GM18508 (cell line): ENCODE measurements around the gene RBP2.
A peak's percentile ranks its signal among the peaks of the same experiment; 100 is the strongest.
"Not testable (repeated sequence)": the region's sequence is repeated elsewhere in the genome, so short reads cannot be mapped to it uniquely, and the experiment has no call there.

Experiments
- ATAC-seq: cut with Tn5 transposase; IDR thresholded peaks from one replicate; pipeline ENCODE4 v1.9.1; 2021; ENCODE audit warnings: moderate number of reproducible peaks; ENCODE audit not compliant: insufficient read depth, unreplicated experiment

RBP2 gene

DNA sequence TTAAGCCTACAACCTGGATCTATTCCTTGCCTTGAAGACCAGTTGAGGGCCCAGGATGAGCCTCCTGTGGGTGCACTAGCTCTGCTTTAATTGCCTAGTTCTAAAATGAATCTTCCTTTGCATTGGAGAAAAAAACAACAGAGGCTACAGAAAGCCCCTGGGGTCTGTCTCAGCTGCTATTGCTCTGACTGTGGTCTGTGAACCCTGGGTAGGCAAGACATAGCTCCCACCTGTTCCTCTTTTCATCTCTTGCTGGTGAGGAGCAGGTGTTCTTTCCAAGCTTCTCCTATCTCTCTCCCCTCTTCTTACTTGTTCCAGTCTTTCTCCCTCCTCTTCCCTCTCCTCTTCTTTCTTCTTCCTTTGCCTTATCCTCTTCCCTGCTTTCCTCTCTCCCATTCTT is 28.8 kb downstream of the RBP2 start:
- ATAC-seq: no peak

DNA sequence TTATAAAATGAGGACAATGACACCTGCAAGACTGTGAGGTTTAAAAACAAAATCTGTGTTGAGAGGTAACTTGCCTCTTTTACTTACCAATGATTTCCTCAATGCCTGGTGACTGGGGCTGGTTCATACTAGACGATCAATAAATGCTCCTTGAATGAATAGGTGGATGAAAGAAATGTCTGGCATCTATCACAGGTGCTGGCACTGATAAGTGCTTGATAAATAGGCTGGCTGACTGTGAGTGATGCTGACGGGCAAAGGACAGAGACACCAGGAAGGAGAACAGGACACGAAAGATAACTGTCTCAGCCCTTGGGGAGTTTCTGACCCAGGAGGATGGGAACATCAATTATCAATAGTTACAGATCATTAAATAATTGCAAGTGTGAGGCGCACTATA is 31.9 kb downstream of the RBP2 start:
- no peak for ATAC-seq

DNA sequence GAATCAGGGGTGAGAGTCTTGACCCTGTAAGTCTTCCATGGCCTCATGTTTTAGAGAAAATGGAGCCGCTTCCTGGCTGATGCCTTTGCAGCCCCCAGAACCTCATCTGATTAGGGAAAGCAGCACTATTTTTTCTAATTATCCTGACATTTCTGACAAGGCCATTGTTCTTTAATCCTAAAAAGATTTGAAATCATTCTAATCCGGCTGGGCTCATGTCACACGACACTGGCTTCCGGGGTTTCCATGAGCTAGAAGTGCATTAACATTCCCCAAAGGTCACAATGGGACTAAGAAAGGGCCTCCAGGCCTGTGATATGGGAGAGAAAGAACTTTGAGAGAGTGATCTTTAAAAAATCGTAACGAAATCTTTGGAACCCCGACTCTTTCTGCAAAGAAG is 33.1 kb downstream of the RBP2 start:
- no peak for ATAC-seq

DNA sequence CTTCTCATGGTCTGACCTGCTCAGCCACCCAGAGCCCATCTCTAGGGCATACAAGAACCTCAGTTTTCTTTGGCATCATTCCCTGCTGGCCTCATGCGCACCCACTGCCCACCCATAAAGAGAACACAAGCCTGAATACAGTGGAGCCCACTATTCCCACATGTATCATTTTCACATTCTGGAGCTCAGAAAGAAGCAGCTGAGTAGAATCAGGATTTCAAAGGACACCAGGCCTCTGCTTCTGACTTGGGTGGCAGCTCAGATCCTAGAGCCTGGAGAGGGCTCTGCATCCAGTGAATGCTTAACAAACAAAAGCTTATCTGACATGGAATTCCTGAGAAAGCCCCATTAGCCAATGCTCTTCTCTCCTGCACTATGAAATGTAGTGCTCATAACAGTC is 34.7 kb downstream of the RBP2 start:
- no peak for ATAC-seq

DNA sequence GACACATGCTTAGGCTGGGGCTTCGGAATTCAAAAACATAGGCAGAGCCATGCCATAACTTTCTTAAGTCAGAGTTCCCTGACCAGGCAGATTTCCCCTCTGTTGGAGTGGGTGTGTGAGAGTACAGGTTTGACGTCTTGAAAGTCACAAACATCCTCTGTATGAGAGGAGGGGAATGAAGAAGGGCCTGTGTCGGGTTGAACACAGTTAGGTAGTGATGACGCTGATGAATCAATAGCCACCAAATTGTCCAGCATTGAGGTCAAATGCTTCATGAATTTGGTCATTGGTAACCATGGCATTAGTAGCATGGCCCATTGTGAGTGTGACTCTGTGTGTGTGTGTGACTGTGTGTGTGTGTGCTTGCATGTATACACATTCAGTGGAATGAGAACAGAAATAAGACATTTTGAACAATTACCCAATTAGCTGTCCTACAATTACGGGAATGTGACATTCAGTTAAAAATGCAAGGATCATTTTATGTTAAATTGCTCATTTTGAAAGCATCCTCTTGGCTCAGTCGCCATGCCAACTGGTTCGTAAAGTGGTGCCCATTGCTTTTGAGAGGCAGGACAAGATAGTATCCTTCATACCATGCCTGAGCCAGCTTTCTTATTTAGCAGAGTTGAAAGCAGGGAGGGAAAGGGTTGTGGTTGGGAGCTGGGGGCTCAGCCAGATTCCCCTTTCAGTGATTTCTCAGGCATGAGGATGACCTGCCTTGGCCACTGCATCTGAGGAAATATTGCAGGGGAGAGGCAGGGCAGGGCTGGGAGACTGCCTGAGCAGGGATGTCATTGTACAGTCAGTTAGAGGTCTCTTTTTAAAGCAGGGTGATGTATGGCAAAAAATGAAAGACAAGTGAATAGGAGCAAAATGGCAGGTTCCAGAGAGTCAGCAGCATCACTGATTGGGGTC is 35.4 kb downstream of the RBP2 start:
- no peak for ATAC-seq

DNA sequence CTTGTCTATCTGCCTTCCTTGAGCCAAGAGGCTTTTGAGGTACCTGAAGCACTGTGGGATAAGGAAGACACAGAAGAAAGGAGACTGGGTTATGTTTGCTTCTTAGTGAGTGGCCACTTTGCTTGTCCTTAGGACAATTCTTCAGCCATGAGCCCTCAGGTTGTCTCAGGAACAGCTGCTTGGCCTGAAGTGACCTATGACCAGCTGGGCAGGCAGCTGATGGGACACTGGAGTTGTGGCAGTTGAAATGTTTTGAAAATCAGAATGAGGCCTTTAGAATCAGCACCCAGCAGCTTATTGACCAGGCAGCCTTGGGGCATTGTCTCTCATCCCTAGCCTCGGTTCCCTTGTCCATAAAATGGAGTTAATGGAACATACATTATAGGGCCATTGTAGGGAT is 37.0 kb downstream of the RBP2 start:
- no peak for ATAC-seq

DNA sequence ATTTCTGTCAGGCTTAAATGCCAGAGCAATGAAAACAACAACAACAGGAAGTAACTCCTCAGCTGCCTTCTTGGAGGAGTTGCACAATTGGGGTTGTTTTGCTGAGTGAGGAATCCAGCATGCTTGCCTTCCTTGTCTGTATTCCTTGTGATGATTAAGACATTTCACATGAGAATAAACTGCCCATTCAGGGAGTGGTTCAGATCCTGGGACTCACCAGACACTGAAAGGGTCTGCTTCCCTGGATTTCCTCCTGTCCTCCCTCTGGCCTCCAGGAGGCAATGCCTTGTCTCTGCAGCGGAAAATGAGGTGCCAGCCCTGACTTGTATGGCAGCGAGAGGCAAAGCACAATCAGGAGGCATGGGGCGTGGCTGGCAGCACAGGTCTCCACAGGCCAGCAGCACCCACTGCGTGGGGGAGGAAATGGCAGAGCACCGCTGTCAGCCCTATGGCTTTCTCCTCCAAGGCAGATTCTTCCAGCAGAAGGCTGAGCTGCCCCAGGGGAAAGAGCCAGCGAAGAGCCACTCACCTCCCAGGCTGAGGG is 41.5 kb downstream of the RBP2 start:
- no peak for ATAC-seq

DNA sequence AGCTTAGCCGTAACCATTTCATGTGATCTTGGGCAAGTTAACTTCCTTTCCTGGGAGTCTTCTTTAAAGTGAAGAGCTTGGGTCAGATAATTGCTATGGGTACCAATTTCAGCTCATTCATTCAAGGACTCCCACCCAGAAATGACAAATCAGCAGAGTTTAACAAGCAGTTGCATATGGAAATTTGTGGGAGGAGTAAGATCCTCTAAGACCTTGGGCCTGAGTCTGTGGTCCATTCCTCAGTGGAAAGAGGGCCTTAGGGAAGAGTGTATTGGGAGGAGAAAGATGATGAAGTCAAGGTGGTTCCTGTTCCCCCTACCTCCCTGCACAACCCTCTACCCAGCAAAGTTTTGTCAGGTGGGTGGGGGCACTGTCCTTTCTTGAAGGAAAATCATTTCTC is 42.1 kb downstream of the RBP2 start:
- ATAC-seq: no peak

DNA sequence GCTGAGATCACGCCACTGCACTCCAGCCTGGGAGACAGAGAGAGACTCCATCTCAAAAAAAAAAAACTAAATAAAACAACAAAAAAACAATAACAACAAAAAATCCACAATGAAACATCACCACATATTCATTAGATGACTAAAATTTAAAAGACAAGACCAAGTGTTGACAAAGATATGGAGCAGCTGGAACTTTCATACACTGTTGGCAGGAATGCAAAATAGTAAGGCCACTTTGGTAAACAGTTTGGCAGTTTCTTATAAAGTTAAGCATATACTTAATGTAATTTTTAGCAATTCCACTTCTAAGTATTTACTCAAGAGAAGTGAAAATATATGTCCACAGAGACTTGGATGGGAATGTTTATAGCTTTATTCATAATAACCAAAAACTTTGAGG is 43.2 kb downstream of the RBP2 start:
- no peak for ATAC-seq

DNA sequence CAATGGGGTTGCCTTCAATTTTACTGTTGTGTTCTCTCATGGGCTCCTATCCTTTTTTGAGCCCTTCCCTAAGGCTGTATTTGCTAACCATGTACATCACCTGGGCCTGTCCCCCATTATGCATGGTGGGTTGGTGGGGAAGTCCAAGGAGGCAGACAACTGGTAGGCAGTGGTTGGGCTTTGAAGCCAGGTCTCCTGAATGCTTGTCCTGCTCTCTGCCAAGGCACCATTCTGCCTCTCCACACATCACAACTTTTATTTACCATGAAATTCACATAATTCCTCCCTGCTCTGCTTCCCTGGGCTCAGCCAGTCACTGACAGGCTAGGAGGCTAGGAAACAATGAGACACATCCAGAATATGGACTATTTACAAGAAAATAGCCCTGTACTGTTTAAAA is 45.8 kb downstream of the RBP2 start:
- no peak for ATAC-seq

DNA sequence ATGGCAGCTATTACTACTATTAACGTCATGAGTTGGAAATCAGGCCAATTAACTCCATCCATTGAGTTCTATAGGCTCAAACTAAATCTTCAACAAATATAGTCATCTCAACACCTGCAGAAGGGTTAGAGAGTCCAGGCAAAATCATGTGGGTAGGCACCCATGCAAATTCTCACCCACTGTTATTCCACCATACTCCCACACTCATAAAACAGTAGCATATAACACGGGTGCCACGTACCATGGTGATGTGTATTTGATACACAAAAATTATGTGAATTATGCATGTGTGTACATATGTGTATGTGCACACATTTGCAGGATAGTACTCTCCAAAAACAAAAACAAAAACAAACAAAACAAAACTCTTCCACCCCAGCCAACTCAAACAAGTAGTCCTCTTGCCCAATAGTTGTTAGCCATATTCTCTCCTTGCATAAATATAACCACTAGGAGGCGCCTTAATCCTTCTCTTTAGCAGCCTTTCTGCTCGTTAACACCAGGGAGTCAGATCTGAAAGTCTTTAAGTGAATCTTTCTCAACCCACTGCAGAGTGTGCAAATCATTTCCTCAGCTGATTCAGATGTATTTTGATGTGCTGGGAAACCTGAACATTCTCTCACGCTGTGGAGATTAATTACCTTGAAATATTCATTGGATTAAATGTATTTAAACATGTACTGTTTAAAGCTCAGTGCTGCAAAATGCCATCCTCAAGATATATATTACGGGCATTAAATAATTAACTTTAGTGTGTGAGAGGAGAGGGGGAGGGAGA is 48.8 kb downstream of the RBP2 start:
- peak; percentile 76 for ATAC-seq

DNA sequence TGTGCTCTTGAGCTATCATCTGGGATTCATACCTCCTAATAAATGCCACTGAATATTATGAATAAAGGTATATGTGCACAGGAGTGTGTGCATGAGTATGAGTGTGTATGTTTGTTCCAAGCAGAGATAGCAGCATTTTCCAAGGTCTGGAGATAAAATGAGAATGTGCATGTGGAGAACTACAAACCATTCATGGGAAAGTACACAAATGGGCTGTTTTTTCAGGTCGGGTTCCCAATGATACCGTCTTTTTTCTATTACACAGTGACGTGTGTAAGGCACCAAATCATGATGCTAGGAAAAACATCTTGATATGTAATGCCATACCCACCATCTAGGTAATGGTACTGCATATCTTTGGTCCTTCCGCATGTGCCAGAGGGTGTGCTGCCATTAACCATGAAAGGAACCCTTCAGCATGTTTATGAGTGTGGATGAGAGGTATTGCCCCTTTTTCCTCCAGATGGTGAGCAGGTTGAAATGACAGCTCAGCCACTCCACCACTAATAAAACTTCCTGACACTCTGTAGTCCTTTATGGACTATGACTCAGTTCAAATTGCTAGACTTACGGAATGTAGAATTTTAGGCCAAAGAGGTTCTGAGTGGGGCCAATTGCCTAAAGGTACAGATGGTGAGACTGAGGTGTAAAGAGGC is 50.4 kb downstream of the RBP2 start:
- ATAC-seq: no peak

DNA sequence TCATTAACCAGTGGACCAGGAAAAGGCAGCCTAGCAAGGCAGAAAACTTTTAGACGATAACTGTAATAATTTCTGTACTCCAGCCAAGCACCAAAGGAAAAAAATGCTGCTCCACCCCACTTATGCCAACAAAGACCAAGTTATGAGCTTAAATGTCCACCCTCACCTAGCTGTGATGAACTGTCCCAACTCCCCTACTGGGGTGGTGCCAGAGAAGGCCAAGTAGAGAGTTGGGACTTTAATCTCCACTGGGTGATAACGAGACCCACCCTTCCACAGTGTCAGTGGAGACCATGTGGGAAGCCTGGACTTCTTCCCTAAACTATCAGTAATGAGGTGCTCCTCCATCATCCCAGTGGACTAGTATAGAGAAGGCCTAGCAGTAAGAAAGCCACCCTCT is 53.1 kb downstream of the RBP2 start:
- no peak for ATAC-seq

DNA sequence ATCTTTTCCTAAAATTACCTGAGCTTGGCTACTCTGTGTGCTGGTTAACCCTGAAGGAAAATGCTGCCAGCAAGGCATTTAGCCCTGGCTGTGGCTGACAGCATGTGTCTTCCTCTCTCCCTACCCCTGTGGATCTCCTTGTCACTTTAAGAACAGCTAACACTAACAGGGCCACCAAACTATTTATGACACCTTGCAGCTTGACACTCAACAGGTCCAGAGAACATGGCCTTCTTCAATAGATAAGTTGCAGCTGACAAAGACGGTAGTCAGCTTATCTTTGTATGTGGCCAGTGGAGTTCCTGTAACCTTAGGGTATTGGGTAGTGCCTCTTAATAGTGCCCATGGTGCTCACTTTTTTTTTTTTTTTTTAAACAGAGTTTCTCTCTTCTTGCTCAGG is 54.9 kb downstream of the RBP2 start:
- no peak for ATAC-seq

DNA sequence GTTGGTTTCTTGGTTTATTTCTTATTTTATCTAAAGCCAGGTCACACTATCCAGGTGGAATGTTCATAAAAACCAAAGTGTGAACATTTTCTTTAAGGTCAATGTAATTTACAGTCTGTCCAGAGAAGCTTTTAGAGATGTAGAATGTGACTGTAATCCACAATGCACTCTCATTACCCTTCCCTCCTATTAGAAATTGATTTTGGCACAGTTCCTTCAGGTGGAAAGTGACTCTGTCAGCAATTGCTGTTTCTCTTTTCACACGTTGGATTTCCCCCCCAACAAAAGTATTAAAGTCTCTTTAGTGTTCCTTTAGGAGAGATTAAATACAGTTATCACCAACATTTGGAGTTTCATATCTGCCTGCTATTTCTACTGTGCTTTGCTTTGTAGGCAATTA is 55.3 kb downstream of the RBP2 start:
- ATAC-seq: no peak

DNA sequence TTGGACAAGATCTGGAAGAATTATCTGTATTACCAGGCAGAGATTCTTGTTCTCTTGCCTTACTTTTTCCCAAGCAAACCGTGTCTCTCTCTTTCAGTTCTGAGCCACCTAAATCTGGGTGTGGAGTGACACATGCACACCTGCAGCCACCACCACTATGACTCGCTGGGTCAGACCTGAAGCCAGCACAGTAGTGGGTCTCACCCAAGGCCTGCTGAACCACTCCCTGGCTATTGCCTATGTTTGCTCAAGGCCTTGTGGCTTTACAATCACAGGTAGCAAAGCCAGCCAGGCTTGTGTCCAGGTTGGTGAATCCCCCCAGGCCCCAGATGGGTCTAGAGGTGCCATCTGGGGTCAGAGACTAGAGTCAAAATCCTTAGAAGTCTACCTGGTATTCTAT is 58.2 kb downstream of the RBP2 start:
- ATAC-seq: no peak

DNA sequence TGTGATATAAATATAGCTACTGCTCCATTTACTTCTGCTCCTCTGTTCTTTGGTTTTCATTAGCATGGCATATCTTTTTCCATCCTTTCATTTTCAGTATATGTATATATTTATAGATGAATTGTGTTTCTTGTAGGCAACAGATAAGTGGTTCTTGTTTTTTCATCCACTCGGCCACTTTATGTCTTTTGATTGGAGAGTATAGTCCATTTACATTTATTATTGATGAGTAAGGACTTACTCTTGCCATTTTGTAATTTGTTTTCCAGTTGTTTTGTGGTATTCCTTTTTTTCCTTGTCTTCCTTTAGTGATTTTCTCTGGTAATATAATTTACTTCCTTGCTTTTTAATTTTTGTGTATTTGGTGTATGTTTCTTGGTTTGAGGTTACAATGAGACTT is 60.0 kb downstream of the RBP2 start:
- no peak for ATAC-seq

DNA sequence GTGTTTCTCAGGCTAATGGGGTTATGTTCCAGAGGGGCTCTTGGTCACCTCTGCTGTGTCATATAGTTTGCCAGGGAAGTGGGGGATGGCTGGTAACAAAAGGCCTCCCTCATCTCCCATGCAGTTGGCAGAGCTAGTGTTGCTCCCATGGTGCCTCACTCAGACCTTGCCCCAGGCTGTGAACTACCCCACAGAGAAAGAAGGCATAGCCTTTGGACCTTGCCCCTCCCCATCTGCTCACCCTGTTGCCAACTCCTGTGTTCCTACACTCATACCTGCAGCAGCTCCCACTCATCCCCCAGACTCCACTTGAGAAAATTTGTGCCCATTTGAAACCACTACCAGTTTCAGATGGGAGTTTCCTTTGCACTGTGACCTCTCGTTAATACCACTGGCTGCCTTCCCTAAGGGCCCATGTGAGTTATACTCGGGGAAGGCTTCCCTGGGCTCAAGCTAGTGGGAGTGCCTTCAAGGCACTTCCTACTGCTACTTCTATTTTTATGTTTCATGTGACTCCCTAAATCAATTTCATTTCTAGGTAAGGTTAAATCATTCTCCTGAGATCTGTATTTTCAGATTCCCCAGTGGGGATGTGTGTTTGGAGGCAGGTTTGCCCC is 61.6 kb downstream of the RBP2 start:
- no peak for ATAC-seq

DNA sequence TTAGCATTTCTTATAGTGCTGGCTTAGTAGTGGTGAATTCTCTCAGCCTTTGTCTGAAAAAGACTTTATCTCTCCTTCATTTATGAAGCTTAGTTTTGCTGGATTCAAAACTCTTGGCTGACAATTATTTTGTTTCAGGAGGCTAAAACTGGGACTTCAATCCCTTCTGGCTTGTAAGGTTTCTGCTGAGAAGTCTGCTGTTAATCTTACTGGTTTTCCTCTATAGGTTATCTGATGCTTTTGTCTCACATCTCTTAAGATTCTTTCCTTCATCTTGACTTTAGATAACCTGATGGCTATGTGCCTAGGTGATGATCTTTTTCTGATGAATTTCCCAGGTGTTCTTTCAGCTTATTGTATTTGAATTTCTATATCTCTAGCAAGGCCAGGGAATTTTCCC is 63.4 kb downstream of the RBP2 start:
- ATAC-seq: not testable (repeated sequence)
